Measurements from ENCODE around the gene FEZF1. TPM values are rescaled to one million over a fixed set of nuclear protein-coding genes. Genes with fewer than 3 reads are reported as not detected.

FEZF1 gene
- total and polyA plus RNA-seq, 10 of the 15 experiments (the other 5 are each of a cell fraction or from before 2014, with no cell fraction given): not detected

DNA sequence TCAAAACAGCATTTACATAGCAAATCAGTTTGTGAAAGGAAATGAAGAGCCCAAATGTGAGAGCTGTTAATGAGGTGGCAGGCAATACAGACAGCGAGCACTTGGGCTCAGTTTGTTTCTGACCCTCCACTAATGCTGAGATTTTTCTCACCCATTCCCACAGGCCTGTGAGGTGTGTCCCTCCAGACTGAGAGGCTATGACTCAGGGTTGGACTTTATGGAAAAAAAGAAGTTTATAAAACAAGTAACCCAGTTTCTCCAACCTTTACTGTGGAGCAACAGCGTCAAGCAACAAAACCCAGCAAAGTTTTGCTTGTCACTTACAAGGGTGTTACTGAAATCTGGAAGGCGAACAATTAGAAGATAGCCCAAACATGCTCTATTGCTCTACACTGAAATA, 4.9 kb upstream of the FEZF1 start (continued):
- TF ChIP-seq KLF5 (IDR thresholded peaks at IDR 0.05; ENCODE audit: partially characterized antibody) (no peak), YBX1 (IDR thresholded peaks at IDR 0.05) (no peak), MTA2 (IDR thresholded peaks at IDR 0.05; ENCODE audit: low read depth) (no peak), ESRRA (IDR thresholded peaks at IDR 0.05; ENCODE audit: low read length) (no peak)

DNA sequence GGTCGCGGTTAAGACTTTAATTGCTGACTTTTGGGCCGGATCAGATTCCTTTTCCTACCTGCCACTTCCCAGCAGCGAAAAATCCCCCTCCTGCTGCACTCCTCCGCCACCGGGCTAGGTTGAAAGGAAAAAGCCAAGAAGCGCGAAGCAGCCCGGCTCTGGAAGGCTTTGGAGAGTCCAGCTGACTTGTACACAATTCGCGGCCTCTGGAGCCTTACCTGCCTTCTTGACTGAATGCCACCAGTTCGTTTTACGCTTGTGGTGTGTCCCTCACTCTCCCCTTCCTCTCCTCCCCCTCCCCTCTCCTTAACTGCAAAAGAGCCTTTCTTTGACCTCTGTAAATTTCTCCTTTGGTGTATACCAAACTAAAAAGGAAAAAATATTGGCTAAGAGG, 2.7 kb upstream of the FEZF1 start:
- H3K4me1 ChIP-seq (ENCODE audit: control insufficient read depth, insufficient read depth, low read length): no peaks in the 10 kb centered on the region
- H2AFZ ChIP-seq (ENCODE audit: control insufficient read depth, low read depth, low read length): no peak overlapping the region
- no peak overlapping the region for H3K27ac ChIP-seq (ENCODE audit: control insufficient read depth, insufficient read depth)
- H4K20me1 ChIP-seq (ENCODE audit: control insufficient read depth, insufficient read depth): no peaks in the 10 kb centered on the region
- no peaks in the 10 kb centered on the region; the same call in 2 of the 3 replicates for H3K9me3 ChIP-seq (replicated peaks; ENCODE audit: control insufficient read depth, insufficient read depth, low read length)
- no peak overlapping the region for H3K9ac ChIP-seq (ENCODE audit: control insufficient read depth, insufficient read depth, low read length)
- TF ChIP-seq SMC3 (IDR thresholded peaks at IDR 0.05; ENCODE audit: borderline replicate concordance, low read length): no peak
- TF ChIP-seq ZNF217 (IDR thresholded peaks at IDR 0.05): no peak
- no peak for TF ChIP-seq ZBED1 (IDR thresholded peaks at IDR 0.05; ENCODE audit: borderline replicate concordance)
- TF ChIP-seq, protein P1, sequence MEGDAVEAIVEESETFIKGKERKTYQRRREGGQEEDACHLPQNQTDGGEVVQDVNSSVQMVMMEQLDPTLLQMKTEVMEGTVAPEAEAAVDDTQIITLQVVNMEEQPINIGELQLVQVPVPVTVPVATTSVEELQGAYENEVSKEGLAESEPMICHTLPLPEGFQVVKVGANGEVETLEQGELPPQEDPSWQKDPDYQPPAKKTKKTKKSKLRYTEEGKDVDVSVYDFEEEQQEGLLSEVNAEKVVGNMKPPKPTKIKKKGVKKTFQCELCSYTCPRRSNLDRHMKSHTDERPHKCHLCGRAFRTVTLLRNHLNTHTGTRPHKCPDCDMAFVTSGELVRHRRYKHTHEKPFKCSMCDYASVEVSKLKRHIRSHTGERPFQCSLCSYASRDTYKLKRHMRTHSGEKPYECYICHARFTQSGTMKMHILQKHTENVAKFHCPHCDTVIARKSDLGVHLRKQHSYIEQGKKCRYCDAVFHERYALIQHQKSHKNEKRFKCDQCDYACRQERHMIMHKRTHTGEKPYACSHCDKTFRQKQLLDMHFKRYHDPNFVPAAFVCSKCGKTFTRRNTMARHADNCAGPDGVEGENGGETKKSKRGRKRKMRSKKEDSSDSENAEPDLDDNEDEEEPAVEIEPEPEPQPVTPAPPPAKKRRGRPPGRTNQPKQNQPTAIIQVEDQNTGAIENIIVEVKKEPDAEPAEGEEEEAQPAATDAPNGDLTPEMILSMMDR (IDR thresholded peaks at IDR 0.05 in 2 of 3, conservative IDR thresholded peaks at IDR 0.05 in 1 of 3; ENCODE audit: control insufficient read depth in 2 of 3, extremely low read depth in 1 of 3, insufficient read depth in 1 of 3, low read depth in 3 of 3, low read length in 3 of 3): no peak
- TF ChIP-seq CBX5 (IDR thresholded peaks at IDR 0.05; ENCODE audit: low read depth): no peak
- TF ChIP-seq, protein P2, sequence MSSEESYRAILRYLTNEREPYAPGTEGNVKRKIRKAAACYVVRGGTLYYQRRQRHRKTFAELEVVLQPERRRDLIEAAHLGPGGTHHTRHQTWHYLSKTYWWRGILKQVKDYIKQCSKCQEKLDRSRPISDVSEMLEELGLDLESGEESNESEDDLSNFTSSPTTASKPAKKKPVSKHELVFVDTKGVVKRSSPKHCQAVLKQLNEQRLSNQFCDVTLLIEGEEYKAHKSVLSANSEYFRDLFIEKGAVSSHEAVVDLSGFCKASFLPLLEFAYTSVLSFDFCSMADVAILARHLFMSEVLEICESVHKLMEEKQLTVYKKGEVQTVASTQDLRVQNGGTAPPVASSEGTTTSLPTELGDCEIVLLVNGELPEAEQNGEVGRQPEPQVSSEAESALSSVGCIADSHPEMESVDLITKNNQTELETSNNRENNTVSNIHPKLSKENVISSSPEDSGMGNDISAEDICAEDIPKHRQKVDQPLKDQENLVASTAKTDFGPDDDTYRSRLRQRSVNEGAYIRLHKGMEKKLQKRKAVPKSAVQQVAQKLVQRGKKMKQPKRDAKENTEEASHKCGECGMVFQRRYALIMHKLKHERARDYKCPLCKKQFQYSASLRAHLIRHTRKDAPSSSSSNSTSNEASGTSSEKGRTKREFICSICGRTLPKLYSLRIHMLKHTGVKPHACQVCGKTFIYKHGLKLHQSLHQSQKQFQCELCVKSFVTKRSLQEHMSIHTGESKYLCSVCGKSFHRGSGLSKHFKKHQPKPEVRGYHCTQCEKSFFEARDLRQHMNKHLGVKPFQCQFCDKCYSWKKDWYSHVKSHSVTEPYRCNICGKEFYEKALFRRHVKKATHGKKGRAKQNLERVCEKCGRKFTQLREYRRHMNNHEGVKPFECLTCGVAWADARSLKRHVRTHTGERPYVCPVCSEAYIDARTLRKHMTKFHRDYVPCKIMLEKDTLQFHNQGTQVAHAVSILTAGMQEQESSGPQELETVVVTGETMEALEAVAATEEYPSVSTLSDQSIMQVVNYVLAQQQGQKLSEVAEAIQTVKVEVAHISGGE (CRISPR knock-in tag; IDR thresholded peaks at IDR 0.05): no peak
- TF ChIP-seq ETV6 (conservative IDR thresholded peaks at IDR 0.05 in 1 of 2, IDR thresholded peaks at IDR 0.05 in 1 of 2; ENCODE audit: borderline replicate concordance in 1 of 2, low read depth in 1 of 2): no peak
- TF ChIP-seq SRF (IDR thresholded peaks at IDR 0.05; ENCODE audit: low read depth in 2 of 2, low read length in 2 of 2): no peak
- no peak for TF ChIP-seq ASH2L (IDR thresholded peaks at IDR 0.05; ENCODE audit: borderline replicate concordance, low read depth)
- H3K4me2 ChIP-seq (ENCODE audit: control insufficient read depth, insufficient read depth): no peak overlapping the region
- no peaks in the 10 kb centered on the region for H3K36me3 ChIP-seq (ENCODE audit: control insufficient read depth in 2 of 2, insufficient read depth in 2 of 2, low read length in 1 of 2)
- ATAC-seq (no peak), FAIRE-seq (no peak), DNase-seq (ENCODE audit: low read depth, low spot score) (no peak)
- CTCF ChIA-PET: no interaction called here
- H3K79me2 ChIP-seq (ENCODE audit: control insufficient read depth, insufficient read depth, low read length): no peaks in the 10 kb centered on the region
- BruUV-seq (replicated peaks): no TSS peak
- no peak overlapping the region for H3K4me3 ChIP-seq
- POLR2A ChIA-PET: no interaction called here
- intact Hi-C loops (cut with micrococcal nuclease; ENCODE audit: unreplicated experiment) (loop anchor here (5.0 kb wide), 1 partner anchor 220 kb away; no protein-coding TSS in a partner anchor), in situ Hi-C loops (cut with MboI) (no loop called here)
- SMC1A ChIA-PET (ENCODE audit: uncharacterized antibody, unreplicated experiment): no interaction called here
- RAD21 ChIA-PET (ENCODE audit: unreplicated experiment): no interaction called here
- peaks cover 7 to 21% of the 10 kb centered on the region in 2 experiments for H3K27me3 ChIP-seq (replicated peaks in 1 of 2; ENCODE audit: control insufficient read depth in 2 of 2, insufficient read depth in 2 of 2, low read length in 1 of 2)
- 30% methylated on average over 13 of the region's 13 CpGs for WGBS (ENCODE audit: insufficient coverage, insufficient replicate concordance, low lambda C conversion rate, missing lambda C conversion rate)

All from GM12878 (cell line).